Stimulated activated CD4-positive, alpha-beta T cell treated with anti-CD3 and anti-CD28 coated beads, Interleukin-4, amount 100 ng/mL, for 1 hour (primary cell): Measurements from ENCODE around the gene NCKAP5L.
"Not testable (repeated sequence)": the region's sequence is repeated elsewhere in the genome, so short reads cannot be mapped to it uniquely, and the experiment has no call there.

Source experiments
- DNase-seq: peaks from one replicate; pipeline ENCODE4 v3.0.0-alpha.2; 2020

The NCKAP5L gene

DNA sequence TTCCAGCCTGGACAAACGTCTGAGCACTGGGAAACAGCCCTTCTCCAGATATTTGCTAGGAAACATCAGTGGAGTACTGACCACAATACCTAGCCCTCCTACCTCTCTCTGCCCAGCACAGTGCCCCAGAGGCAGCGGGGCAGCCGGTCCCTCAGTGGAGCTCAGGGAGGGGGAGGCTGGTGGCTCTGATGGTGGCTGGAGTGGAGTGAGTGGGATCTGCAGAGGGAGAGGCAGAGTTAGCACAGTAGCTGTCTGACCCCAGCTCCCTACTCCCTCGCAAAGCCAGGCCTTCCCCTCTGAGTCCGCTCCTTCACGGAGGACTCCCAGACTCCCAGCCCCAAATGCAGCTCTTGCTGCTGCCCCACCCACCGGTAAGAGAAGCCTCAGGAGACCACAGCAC, 30.0 kb downstream of the NCKAP5L start:
- DNase-seq: no peak

- DNase-seq: no peak
Observed at GRCh38 chr12:49797449-49797776, 30.8 kb downstream of the NCKAP5L start.

DNA sequence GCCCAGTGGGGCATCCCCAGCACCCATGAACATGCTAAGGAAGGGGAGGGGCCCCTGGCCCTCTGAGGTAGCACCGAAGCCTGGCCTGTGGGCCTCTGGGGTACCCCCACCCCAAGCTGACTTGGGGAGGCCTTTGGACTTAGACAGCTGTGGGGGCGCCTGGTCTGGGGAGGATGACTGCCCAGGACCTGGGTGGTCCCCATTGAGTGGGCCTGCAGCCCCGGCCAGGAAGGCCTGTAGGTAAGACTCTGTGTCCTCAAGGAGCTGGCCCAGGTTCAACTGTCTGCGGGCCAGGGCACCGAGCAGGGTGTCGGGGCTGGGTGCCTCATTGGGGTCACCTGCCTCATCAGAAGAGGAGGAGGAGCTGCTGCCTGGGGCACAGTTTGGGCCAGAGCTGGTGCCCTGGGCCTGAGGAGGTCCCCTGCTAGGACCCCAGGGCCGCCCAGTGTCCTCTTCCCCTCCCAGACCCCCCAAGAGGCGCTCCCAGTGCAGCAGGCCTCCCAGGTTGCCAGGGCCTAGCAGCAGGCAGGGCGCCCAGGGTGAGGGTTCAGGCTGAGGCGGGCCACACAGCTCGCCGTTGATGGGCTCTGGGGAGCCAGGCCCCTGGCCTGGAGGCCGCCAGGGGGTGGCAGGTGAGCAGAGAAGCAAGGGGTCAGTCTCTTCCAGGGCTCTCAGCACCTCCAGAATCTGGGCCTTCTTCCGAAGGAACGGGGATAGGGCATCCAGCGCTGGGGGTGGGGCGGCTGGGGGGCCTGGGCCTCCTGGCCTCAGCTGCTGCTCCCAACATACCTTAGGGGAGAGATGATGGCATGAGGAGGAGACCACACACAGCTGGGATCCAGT, 31.4 kb downstream of the NCKAP5L start:
- no peak for DNase-seq

GRCh38 chr12:49796155-49796554, 32.1 kb downstream of the NCKAP5L start:
- DNase-seq: no peak

GRCh38 chr12:49795654-49796105, 32.5 kb downstream of the NCKAP5L start:
- DNase-seq: no peak

- no peak for DNase-seq
Observed at GRCh38 chr12:49794811-49795653, 33.2 kb downstream of the NCKAP5L start.

DNA sequence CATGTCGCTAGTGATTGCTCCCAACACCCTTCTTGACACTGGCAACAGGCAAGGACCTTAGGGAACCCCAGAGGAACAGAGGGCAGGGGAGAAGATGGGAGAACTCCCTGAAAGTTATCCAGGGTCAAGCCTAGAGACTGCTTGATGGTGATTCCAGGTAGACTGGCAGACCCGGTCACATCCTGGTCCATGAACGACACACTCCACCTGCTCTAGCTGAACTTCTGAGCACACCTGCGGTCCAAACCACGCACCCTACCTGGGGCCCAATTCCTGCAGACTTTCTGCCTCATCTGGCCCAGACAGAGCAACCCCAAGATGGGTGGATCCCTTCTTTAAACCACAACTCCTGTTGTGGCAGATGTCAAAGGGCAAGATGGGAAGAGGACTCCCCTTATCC, 34.2 kb downstream of the NCKAP5L start:
- DNase-seq: no peak

- no peak for DNase-seq
Observed at GRCh38 chr12:49793620-49794019, 34.6 kb downstream of the NCKAP5L start.

- no peak for DNase-seq
Observed at GRCh38 chr12:49792976-49793580, 35.1 kb downstream of the NCKAP5L start.

DNA sequence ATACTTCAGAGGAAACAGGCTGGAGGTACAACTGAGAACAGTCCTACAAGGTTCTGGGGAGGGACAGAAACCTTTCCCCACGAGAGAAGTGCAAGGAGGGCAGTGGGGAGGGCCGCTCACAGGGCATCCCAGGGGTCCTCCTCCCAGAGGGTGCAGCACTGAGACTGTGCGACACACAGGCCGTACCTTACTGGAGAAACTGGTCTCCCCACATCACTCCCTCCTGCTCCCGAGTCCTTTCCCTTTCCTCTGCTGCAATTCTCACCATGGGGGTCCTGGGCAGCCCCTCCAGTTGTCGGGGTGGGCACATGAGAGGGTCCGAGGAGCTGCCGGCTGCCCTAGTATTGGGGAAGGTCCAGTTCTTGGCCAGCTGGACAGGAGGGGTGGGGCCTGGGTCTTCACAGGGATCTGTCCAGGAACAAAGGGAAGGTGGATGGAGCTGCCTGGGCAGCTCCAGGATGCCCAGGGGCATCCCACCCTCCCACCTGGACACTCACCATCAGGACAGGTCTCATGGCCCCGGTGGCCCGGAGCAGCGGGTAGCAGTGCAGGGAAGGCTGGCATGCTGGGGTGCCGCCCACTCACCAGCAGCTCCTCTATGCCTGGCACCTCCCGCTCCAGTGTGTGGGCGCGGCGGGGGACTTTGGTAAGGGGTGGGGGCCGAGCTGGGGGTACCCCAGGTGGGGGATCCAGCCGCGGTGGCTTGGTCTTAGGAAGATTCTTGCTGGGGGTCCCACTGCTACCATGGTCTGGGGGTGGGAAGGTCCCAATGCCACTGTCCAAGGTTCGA, 35.8 kb downstream of the NCKAP5L start:
- DNase-seq: no peak

GRCh38 chr12:49791700-49792099, 36.5 kb downstream of the NCKAP5L start:
- DNase-seq: no peak

DNA sequence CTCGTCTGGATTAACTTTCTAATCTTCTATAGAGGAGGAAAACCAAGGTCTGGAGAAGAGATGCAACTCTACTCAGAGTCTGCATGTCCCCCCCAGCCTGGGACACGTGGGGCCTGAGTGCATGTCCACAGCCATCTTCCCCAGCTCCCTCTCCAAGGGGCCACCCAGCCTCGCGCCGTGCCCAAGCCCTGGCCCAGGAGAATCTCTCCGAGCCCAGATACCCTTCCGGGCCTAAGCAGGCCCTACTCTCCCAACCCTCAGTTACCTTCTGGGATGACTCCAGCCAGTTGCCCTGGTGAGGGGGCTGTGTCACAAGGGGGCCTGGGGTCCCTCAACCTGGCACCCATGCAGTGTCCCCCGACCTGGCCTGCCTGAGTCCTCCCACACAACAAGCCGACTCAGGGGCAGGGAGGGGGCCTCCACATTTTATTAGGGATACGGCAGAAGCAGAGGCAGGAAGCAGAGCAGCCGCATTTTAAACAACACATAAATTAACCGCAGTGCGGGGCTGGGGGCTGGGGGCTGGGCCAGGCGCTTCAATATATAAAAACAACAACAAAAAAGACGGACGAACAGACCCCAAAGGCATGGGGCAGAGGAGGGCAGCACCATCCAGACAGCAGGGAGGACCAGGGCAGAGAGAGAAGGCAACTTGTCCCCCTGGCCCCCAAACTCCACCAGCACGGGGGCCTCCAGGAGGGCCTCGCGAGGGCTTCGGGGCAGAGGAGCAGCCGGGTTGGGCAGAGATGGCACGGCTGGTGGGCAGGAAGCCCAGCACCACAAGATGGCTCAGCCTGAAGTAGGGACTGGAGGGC, 37.3 kb downstream of the NCKAP5L start:
- no peak for DNase-seq

DNA sequence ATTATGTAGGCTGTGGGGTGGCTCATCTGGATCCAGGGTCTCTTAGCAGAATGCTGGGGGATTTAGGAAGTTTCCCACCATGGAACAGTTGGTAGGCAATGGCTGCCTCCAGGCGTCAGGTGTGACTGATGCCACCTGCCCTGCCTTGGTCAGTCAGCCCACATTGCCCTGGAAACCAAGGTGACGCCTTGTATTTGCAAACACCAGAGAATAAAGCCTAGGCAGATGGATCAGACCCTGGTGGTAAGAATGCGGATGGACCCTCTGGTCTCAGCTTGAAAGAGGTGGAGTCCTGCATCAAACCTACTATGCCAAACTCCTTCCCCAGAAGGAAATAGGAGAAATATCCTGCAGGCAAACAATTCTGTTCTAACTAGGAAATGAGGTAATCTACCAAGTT, 38.2 kb downstream of the NCKAP5L start:
- no peak for DNase-seq

DNA sequence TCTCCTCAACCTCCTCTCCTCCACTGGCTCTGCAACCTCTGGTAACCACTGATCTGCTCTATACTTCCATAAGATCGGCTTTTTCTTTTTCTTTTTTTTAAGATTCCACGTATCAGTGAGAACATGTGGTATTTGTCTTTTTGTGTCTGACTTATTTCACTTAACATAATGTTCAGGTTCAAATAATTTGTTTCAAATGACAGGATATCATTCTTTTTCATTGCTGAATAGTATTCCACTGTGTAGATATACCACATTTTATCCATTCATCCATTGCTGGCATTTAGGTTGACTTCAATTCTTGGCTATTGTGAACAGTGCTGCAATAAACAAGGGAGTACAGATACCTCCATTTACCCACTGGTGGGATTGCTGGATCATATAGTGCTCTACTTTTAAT, 40.5 kb downstream of the NCKAP5L start:
- no peak for DNase-seq

DNA sequence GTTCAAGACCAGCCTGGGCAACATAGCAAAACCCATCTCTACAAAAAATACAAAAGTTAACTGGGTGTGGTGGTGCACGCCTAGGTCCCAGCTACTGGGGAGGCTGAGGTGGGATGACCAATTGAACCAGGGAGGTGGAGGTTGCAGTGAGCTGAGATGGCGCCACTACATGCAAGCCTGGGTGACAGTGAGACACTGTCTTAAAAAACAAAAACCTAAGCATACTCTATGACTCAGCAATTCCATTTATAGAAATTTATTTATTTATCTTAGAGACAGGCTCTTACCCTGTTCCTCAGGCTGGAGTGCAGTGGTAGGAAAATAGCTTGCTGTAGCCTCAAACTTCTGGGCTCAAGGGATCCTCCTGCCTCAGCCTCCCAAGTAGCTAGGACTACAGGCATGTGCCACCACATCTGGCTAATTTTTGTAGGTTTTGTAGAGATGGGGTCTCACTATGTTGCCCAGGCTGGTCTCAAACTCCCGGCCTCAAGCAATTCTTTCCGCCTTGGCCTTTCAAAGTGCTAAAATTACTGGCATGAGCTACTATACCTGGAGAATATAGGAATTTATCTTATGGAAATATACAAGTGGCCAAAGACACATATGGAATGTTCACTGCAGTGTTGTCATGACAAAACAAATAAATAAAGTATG, 43.3 kb downstream of the NCKAP5L start:
- DNase-seq: no peak

DNA sequence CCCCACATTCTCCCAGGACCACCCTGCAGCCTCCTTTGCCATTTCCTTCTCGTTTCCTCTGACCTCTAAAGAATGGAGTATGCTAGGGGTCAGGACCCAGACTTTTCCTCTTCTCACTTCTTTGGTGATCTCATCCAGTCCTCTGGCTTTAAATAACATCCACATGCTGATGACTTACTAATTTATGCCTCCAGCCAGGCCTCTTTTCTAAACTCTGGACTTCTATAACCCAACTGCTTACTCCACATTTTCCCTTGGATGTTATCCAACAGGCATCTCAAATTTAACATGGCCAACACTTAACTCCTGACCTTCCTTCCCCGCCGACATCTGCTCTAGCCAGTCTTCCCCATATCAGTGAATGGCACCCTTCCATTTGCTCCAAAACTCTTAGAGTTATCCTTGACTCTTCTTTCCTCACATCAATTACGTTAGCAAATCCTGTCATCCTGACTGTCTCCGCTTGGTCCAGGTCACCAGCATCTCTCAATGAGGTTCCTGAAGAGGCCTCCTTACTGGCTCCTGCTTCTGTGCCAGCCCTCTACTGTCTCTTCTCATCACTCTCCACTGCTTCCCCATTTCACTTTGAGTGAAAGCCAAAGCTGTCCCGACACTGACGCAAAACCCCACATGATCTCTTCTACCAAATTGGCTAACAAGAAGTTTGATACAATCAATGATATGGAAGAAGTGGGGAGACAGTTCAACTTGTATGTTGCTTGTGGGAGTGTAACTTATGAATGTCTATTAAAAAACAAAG, 44.1 kb downstream of the NCKAP5L start:
- no peak for DNase-seq

GRCh38 chr12:49780914-49781313, 47.3 kb downstream of the NCKAP5L start:
- DNase-seq: not testable (repeated sequence)

DNA sequence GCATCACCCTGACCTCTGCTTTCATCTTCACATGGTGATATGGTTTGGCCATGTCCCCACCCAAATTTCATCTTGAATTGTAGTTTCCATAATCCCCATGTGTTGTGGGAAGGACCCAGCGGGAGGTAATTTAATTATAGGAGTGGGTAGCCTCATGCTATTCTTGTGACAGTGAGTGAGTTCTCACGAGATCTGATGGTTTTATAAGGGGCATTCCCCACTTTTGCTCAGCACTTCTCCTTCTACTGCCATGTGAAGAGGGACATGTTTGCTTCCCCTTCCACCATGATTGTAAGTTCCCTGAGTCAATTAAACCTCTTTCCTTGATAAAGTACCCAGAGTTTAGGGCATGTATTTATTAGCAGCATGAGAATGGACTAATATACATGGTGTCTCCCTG, 48.6 kb downstream of the NCKAP5L start:
- no peak for DNase-seq

GRCh38 chr12:49777800-49778748, 50.1 kb downstream of the NCKAP5L start:
- DNase-seq: peak; percentile 82
